Measurements from ENCODE around the gene PORCN. TPM values are rescaled to one million over a fixed set of nuclear protein-coding genes. Genes with fewer than 3 reads are reported as not detected.

Gene PORCN
- total and polyA plus RNA-seq, 9 of the 15 experiments (the other 6 are each of a cell fraction or from before 2014, with no cell fraction given), result 0.34 to 5.1 (median 2.8) TPM

- TF ChIP-seq NCOA2 (IDR thresholded peaks at IDR 0.05; ENCODE audit: partially characterized antibody in 2 of 2) (no peak), MTA1 (IDR thresholded peaks at IDR 0.05; ENCODE audit: borderline replicate concordance) (peak; percentile 97), TCF7 (IDR thresholded peaks at IDR 0.05; ENCODE audit: borderline replicate concordance) (peak; percentile 42; the same call in 1 of the 2 replicates), NCOA6 (IDR thresholded peaks at IDR 0.05) (peak; percentile 55; the same call in 1 of the 2 replicates), THRA (IDR thresholded peaks at IDR 0.05) (no peak), ATF3 (IDR thresholded peaks at IDR 0.05) (no peak; the same call in 1 of the 2 replicates), ATF3 (CRISPR knock-in tag; conservative IDR thresholded peaks at IDR 0.05) (peak; percentile 51; the same call in 1 of the 2 replicates), SNIP1 (IDR thresholded peaks at IDR 0.05; ENCODE audit: low read depth) (no peak), CREB1 (IDR thresholded peaks at IDR 0.05) (peak; percentile 97), CREB1 (CRISPR knock-in tag; IDR thresholded peaks at IDR 0.05) (peak; percentile 95), TAF7 (tag; IDR thresholded peaks at IDR 0.05) (no peak), GABPB2 (CRISPR knock-in tag; conservative IDR thresholded peaks at IDR 0.05) (no peak), SETDB1 (IDR thresholded peaks at IDR 0.05; ENCODE audit: low read length) (no peak), MCM2 (IDR thresholded peaks at IDR 0.05; ENCODE audit: low read depth) (no peak), FOXK1 (CRISPR knock-in tag; IDR thresholded peaks at IDR 0.05; ENCODE audit: borderline replicate concordance) (no peak), ATF2 (CRISPR knock-in tag; IDR thresholded peaks at IDR 0.05) (no peak), AFF1 (IDR thresholded peaks at IDR 0.05; ENCODE audit: low read depth in 1 of 2, partially characterized antibody in 2 of 2) (peak in 1 of 2 experiments; percentile 96), MNT (conservative IDR thresholded peaks at IDR 0.05) (peak; percentile 88 to 95), KAT7 (CRISPR knock-in tag; IDR thresholded peaks at IDR 0.05; ENCODE audit: borderline replicate concordance) (no peak)
Observed at GRCh38 chrX:48475774-48476577, 32.8 kb upstream of the PORCN start, which contains the start of gene FTSJ1 (continued).
